Adrenal gland (tissue), 5 donors: Measurements from ENCODE around the gene CCDC57.

ENCODE experiments used
- POLR2A ChIP-seq, 2 donors: fragments of 450-650 bp; IDR thresholded peaks; one replicate each; pipeline ENCODE4 v1.6.1; 2017; ENCODE audit warnings: antibody characterized with exemption in 2 of 2, mild to moderate bottlenecking in 2 of 2, moderate library complexity in 1 of 2
- TF ChIP-seq, protein P1 (sequence below), 6 experiments: fragments of 450-650 bp in 4 of 6; fragments of 200-600 bp in 2 of 6; sonication (generic) in 1 of 6; IDR thresholded peaks; 1 replicate in 5 of 6; 2 replicates in 1 of 6; pipeline versions ENCODE4 v1.5.1 to v1.8.0; 2016 to 2021; ENCODE audit warnings: antibody characterized with exemption in 6 of 6, mild to moderate bottlenecking in 2 of 6, moderate library complexity in 1 of 6
- donor health status: DM: no; HTN: no; CAD: no.

DNA sequence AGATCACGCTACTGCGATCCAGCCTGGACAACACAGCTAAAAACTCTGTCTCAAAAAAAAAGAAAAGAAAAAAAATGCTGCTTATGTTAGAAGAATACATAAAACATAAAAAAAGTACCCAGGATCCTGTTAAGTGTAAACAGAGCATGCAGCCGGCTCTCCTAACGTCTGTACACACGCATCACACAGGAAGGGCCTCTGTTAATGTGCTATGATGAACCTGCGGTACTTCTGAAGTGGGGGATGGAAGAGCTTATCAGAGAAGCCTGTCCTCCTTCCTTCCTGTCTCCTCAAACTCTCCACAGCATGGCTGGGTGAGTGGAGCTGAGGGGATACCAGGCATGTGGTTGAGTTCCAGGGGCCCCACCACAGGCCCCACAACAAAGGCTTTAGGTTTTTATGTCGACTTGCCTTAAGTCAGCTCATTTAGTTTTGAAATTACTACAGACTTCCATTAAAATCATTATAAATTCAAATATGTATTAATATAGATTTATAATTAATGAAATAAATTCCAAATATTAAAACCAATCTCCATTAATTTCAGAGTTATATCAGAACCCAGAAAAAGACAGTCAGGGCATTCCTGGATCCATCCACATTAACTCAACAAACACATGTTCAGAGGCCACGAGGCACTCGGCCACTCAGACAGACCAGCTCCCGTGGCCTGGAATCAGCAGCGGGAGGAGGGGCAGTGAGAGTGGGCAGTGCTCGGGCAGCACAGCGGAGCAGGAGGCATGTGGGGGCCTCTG is 11.7 kb downstream of the CCDC57 start:
- no peak for TF ChIP-seq POLR2A (IDR thresholded peaks at IDR 0.05)
- TF ChIP-seq, protein P1, sequence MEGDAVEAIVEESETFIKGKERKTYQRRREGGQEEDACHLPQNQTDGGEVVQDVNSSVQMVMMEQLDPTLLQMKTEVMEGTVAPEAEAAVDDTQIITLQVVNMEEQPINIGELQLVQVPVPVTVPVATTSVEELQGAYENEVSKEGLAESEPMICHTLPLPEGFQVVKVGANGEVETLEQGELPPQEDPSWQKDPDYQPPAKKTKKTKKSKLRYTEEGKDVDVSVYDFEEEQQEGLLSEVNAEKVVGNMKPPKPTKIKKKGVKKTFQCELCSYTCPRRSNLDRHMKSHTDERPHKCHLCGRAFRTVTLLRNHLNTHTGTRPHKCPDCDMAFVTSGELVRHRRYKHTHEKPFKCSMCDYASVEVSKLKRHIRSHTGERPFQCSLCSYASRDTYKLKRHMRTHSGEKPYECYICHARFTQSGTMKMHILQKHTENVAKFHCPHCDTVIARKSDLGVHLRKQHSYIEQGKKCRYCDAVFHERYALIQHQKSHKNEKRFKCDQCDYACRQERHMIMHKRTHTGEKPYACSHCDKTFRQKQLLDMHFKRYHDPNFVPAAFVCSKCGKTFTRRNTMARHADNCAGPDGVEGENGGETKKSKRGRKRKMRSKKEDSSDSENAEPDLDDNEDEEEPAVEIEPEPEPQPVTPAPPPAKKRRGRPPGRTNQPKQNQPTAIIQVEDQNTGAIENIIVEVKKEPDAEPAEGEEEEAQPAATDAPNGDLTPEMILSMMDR (IDR thresholded peaks at IDR 0.05) = no peak
